AG10803 (cell line): Measurements from ENCODE around the gene CTNNBIP1.

ENCODE experiments used
- DNase-seq: peaks from one replicate; pipeline ENCODE4 v3.0.0; 2010; ENCODE audit warnings: low read depth
- H3K4me3 ChIP-seq: 2 replicates; pipeline ENCODE4 v1.5.1; 2011; ENCODE audit warnings: mild to moderate bottlenecking, low read length, control low read depth
- CTCF ChIP-seq: conservative IDR thresholded peaks from 2 replicates; pipeline ENCODE4 v1.5.1; 2011; ENCODE audit warnings: mild to moderate bottlenecking, low read length, control low read depth, inconsistent platforms

Gene CTNNBIP1

GRCh38 chr1:9867408-9868243, 42.4 kb downstream of the CTNNBIP1 start:
- no peak overlapping the region for H3K4me3 ChIP-seq
- peak; percentile 95 for TF ChIP-seq CTCF
- peak; percentile 52 for DNase-seq

GRCh38 chr1:9866836-9867235, 43.2 kb downstream of the CTNNBIP1 start:
- DNase-seq: no peak
- no peak overlapping the region for H3K4me3 ChIP-seq
- no peak for TF ChIP-seq CTCF

GRCh38 chr1:9865724-9866123, 44.3 kb downstream of the CTNNBIP1 start:
- no peak for DNase-seq
- no peak overlapping the region for H3K4me3 ChIP-seq
- TF ChIP-seq CTCF: no peak

- no peak for TF ChIP-seq CTCF
- DNase-seq: no peak
- no peak overlapping the region for H3K4me3 ChIP-seq
These were observed 46.7 kb downstream of the CTNNBIP1 start for GRCh38 chr1:9863371-9863770.

GRCh38 chr1:9861360-9861759, 48.7 kb downstream of the CTNNBIP1 start:
- no peak for TF ChIP-seq CTCF
- H3K4me3 ChIP-seq: no peak overlapping the region
- no peak for DNase-seq

- DNase-seq: no peak
- TF ChIP-seq CTCF: no peak
- H3K4me3 ChIP-seq: no peak overlapping the region
These were observed 49.2 kb downstream of the CTNNBIP1 start for GRCh38 chr1:9860887-9861286.

GRCh38 chr1:9859281-9860014, 50.6 kb downstream of the CTNNBIP1 start:
- DNase-seq: no peak
- TF ChIP-seq CTCF: no peak
- no peak overlapping the region for H3K4me3 ChIP-seq
